NOMO-1 (cell line): Measurements from ENCODE around the gene PARN.
"Not testable (repeated sequence)": the region's sequence is repeated elsewhere in the genome, so short reads cannot be mapped to it uniquely, and the experiment has no call there.

Source experiments
- DNase-seq, 2 experiments: peaks; one replicate each; lab custom pipeline; 2025; ENCODE audit not compliant: unreplicated experiment in 2 of 2; lab: John Stamatoyannopoulos, UW

The PARN gene

GRCh38 chr16:14576069-14576468 is 54.0 kb downstream of the PARN start:
- DNase-seq = no peak

DNA sequence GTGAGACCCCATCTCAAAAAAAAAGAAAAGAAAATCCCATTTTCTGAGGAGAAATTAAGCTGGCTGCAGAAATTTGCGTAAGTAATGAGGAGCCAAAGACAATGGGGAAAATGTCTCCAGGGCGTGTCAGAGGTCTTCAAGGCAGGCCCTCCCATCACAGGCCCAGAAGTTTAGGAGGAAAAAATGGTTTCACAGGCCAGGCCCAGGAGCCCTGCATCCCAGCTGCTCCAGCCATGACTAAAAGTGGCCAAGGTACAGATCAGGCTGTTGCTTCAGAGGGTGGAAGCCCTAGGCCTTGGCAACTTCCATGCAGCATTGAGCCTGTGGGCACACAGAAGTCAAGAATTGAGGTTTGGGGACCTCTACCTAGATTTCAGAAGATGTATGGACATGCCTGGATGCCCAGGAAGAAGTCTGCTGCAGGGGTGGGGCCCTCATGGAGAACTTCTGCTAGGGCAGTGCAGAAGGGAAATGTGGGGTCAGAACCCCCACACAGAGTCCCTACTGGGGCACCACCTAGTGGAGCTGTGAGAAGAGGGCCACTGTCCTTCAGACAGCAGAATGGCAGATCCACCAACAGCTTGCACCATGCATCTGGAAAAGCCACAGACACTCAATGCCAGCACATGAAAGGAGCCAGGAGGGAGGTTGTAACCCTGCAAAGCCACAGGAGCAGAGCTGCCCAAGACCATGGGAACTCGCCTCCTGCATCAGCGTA is 55.2 kb downstream of the PARN start:
- not testable (repeated sequence) for DNase-seq

DNA sequence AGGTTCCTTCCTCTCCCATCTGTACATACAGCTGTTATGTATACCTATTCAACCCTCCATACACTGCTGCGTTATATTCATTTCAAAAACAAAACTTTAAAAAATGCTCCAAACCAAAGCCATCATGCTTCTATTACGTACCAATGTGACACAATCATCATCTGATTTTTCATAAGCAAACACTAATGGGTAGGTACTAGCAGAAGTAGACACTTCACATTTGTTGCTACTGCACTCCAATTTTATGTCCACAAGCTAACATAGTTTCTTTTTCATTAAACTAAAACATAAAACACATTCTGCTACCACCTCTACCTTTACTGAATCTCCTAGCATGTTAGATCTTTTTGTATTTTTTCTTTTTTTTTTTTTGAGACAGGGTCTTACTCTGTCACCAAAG is 57.5 kb downstream of the PARN start:
- no peak for DNase-seq

GRCh38 chr16:14569213-14569612 is 60.8 kb downstream of the PARN start:
- no peak for DNase-seq

- DNase-seq = no peak
These were observed 63.5 kb downstream of the PARN start for GRCh38 chr16:14566599-14566998.

- DNase-seq = no peak
These were observed 64.4 kb downstream of the PARN start for GRCh38 chr16:14565688-14566025.

DNA sequence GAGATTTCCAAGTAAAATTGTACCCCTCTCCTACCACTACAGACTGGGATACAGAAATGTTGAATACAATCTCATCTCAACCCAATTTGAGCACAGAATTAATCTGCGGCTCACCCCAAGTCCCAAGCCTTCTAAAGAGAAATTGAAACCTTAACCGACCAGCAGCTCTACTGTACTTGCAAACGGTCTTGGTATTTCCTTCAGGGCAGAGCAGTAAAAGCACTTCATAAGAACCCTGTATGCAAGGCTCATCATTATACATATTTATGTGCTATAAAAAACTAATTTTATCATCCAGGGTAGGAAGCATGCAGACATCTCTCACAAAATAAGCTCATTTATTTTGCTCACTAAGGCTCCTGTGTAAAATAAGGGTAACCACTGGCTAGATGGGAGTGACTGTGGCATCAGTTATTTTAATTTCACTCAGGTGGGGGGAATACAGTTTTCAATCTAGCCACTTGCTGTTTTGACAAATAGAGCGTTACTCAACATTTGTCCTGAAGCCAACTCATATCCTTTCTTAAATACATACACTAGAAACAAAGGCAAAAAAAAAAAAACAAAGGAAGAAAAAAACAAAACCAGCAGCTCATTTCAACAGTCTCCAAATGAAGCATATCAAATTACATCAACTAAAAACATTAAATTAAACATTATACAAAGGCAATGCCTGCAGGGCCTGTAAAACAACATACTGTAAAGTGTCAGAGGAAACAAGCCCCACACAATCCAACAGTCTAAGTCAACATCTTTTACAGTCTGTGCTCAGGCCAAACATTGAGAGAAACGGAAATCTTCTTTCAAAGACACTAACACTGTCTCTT is 65.0 kb downstream of the PARN start:
- no peak for DNase-seq

GRCh38 chr16:14564323-14564722 is 65.7 kb downstream of the PARN start:
- no peak for DNase-seq

DNA sequence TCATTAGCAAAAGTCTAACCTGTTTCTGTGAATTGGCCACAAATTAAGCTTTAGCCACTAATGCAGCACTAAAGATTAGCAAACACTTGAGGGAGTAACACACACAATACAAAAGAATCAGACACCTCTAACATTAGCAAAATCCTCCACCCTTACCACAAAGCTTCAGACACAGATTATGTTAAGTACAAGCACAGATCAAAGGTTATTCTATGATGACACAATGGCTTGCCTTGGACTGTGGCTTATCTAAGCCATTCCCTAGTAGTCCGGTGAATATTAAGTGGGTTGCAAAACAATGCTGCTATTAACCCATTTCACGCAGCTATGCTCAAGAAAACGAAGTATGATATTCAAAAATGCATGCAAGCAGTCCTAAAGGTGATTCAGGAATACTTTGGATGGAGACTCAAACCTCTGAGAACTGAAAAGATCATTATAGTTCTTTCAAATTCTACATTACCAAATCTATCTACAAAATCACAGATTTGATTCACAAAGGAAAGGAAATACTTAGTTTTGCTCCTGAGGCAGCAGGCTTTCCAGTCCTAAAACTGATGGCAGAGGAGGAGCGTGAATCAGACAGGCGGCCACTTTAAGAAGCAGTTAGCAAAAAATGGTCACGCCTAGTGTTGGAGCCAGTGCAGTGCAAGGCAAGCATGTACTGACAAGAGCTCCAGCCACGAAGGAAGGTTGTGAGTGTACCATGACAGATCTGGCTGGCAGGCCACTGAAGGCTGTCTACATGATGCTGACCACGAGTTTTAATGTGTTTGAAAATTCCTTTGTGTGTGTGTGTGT is 67.2 kb downstream of the PARN start:
- peak; percentile 17 to 46 for DNase-seq

GRCh38 chr16:14560523-14560922 is 69.5 kb downstream of the PARN start:
- DNase-seq = no peak

DNA sequence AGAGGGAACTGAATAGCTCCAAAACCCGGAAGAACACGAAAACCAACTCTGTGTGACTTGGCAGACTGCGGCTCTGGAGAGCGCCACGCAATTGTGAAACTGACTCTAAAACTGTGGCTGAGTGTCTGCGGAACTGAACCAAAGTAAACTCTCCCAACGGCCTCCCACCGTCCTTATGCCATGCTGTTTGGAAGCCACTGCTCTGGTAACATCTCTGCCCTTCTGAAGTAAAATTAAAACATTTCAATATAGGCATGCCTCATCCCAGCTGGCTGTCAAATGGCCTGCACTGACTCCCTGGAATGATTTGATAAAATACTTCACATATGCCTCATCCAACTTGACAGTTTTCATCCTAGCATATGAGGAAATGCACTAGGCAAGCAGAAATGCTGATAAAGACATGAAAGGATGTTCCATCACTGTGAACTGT is 70.2 kb downstream of the PARN start:
- DNase-seq = peak; percentile 84 to 97

GRCh38 chr16:14553447-14553846 is 76.6 kb downstream of the PARN start:
- no peak for DNase-seq

GRCh38 chr16:14549789-14550153 is 80.3 kb downstream of the PARN start:
- DNase-seq = no peak

- no peak for DNase-seq
These were observed 80.9 kb downstream of the PARN start for GRCh38 chr16:14548933-14549788.

DNA sequence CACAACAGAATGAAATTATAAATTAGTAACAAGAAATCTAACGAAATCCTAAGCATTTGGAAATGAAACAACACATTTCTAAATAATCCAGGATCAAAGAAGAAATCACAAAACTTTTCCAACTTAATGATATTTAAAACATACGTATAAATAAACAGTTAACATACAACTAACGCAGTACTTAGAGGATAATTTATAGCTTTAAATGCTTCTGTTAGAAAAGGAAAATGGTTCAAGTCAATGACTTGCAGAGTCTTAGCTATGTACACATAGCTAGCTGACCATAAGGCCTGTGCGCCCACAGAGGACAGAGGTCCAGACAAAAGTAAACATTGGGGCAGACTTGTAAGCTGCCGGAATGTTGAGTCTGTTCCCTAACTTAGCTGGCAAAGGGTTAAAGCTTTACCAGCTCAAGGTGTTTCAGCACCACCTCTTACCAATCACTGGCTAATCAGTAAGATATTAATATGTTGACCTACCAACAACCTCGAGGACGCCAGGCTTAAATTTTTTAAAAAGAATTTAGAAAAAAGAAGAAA is 84.6 kb downstream of the PARN start:
- DNase-seq = no peak

- DNase-seq = not testable (repeated sequence)
These were observed 85.2 kb downstream of the PARN start for GRCh38 chr16:14544846-14545245.

DNA sequence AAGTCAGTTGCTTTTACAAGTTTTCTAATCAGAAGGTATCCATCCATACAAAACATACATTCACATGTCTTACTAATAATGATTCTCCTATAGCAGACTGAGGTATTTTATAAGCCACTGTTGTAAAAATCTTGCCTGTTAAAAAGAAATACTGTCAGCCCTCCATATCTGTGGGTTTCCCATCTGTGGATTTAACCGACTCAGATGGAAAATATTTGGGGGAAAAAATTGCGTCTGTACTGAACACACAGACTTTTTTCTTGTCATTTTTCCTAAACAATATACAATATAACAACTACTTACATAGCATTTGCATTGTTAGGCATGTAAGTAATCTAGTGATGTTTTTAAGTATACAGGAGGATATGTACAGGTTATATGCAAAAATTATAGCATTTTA is 90.4 kb downstream of the PARN start:
- no peak for DNase-seq

DNA sequence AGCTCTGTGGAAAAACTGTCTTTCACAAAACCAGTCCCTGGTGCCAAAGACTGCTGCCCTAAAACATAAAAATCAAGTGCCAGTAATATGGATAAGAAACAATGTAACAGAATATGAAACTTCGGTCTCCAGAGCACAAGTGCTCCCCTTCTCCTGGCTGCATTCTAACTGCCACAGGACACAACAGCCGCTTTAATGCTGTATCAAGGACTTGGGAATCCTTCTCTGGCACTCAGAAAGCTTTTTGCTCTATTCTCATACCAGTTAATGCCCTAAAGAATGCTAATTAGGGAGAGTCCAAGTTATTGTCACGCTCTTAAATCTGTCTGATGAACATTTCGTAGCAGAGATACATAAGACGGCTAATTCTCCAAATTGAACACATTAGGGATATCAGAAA is 90.9 kb downstream of the PARN start:
- no peak for DNase-seq

GRCh38 chr16:14538604-14539003 is 91.5 kb downstream of the PARN start:
- DNase-seq = no peak

- DNase-seq = no peak
These were observed 98.4 kb downstream of the PARN start for GRCh38 chr16:14531613-14532012.
